H1 (cell line): ENCODE measurements around the gene ZNF148. TPM values are rescaled to one million over a fixed set of nuclear protein-coding genes. Genes with fewer than 3 reads are reported as not detected.

Experiments
- polyA plus RNA-seq, 7 experiments: library from polyadenylated mRNA; depleted of rRNA in 3 of 7; stranded (reverse) in 5 of 7; unstranded in 2 of 7; fragments of >200 nt in 5 of 7; fragments of 200-250 nt in 2 of 7; gene quantifications; 1 replicate in 5 of 7; 2 replicates in 1 of 7; 4 replicates in 1 of 7; pipeline versions ENCODE4 v1.2.1 to v1.2.3, GENCODE V29; 2011 to 2013; ENCODE audit warnings: missing spikeins in 2 of 7, mixed read lengths in 2 of 7
- total RNA-seq: library from RNA; stranded (reverse); fragmentation: NEBNext Ultra II Directional; extraction: Animal tissue kit (Norgen Biotek cat#: 25700); gene quantifications from 2 replicates; pipeline ENCODE4 v1.2.1, GENCODE V29; 2021
- TF ChIP-seq, protein P1 (sequence below): fragments of 300-600 bp; sonication (generic); IDR thresholded peaks from 2 replicates; pipeline ENCODE4 v1.7.1; 2012; ENCODE audit warnings: low read length, moderate library complexity, mild to moderate bottlenecking, inconsistent platforms; ENCODE audit not compliant: insufficient replicate concordance

The ZNF148 gene
- total and polyA plus RNA-seq, 2 of the 8 experiments (the other 6 are each of a cell fraction or from before 2014, with no cell fraction given) = 3.7 to 22.6 TPM

GRCh38 chr3:125349055-125349454 lies 26.1 kb downstream of the ZNF148 start (continued):
- TF ChIP-seq, protein P1, sequence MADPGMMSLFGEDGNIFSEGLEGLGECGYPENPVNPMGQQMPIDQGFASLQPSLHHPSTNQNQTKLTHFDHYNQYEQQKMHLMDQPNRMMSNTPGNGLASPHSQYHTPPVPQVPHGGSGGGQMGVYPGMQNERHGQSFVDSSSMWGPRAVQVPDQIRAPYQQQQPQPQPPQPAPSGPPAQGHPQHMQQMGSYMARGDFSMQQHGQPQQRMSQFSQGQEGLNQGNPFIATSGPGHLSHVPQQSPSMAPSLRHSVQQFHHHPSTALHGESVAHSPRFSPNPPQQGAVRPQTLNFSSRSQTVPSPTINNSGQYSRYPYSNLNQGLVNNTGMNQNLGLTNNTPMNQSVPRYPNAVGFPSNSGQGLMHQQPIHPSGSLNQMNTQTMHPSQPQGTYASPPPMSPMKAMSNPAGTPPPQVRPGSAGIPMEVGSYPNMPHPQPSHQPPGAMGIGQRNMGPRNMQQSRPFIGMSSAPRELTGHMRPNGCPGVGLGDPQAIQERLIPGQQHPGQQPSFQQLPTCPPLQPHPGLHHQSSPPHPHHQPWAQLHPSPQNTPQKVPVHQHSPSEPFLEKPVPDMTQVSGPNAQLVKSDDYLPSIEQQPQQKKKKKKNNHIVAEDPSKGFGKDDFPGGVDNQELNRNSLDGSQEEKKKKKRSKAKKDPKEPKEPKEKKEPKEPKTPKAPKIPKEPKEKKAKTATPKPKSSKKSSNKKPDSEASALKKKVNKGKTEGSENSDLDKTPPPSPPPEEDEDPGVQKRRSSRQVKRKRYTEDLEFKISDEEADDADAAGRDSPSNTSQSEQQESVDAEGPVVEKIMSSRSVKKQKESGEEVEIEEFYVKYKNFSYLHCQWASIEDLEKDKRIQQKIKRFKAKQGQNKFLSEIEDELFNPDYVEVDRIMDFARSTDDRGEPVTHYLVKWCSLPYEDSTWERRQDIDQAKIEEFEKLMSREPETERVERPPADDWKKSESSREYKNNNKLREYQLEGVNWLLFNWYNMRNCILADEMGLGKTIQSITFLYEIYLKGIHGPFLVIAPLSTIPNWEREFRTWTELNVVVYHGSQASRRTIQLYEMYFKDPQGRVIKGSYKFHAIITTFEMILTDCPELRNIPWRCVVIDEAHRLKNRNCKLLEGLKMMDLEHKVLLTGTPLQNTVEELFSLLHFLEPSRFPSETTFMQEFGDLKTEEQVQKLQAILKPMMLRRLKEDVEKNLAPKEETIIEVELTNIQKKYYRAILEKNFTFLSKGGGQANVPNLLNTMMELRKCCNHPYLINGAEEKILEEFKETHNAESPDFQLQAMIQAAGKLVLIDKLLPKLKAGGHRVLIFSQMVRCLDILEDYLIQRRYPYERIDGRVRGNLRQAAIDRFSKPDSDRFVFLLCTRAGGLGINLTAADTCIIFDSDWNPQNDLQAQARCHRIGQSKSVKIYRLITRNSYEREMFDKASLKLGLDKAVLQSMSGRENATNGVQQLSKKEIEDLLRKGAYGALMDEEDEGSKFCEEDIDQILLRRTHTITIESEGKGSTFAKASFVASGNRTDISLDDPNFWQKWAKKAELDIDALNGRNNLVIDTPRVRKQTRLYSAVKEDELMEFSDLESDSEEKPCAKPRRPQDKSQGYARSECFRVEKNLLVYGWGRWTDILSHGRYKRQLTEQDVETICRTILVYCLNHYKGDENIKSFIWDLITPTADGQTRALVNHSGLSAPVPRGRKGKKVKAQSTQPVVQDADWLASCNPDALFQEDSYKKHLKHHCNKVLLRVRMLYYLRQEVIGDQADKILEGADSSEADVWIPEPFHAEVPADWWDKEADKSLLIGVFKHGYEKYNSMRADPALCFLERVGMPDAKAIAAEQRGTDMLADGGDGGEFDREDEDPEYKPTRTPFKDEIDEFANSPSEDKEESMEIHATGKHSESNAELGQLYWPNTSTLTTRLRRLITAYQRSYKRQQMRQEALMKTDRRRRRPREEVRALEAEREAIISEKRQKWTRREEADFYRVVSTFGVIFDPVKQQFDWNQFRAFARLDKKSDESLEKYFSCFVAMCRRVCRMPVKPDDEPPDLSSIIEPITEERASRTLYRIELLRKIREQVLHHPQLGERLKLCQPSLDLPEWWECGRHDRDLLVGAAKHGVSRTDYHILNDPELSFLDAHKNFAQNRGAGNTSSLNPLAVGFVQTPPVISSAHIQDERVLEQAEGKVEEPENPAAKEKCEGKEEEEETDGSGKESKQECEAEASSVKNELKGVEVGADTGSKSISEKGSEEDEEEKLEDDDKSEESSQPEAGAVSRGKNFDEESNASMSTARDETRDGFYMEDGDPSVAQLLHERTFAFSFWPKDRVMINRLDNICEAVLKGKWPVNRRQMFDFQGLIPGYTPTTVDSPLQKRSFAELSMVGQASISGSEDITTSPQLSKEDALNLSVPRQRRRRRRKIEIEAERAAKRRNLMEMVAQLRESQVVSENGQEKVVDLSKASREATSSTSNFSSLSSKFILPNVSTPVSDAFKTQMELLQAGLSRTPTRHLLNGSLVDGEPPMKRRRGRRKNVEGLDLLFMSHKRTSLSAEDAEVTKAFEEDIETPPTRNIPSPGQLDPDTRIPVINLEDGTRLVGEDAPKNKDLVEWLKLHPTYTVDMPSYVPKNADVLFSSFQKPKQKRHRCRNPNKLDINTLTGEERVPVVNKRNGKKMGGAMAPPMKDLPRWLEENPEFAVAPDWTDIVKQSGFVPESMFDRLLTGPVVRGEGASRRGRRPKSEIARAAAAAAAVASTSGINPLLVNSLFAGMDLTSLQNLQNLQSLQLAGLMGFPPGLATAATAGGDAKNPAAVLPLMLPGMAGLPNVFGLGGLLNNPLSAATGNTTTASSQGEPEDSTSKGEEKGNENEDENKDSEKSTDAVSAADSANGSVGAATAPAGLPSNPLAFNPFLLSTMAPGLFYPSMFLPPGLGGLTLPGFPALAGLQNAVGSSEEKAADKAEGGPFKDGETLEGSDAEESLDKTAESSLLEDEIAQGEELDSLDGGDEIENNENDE = no peak
